GM18909 (cell line): Measurements from ENCODE around the gene DDX25.

ENCODE experiments used
- ATAC-seq: cut with Tn5 transposase; IDR thresholded peaks from one replicate; pipeline ENCODE4 v1.9.1; 2021; ENCODE audit warnings: mild to moderate bottlenecking; ENCODE audit not compliant: unreplicated experiment, poor library complexity

DDX25 gene

GRCh38 chr11:125967515-125967914 lies 63.2 kb downstream of the DDX25 start:
- no peak for ATAC-seq

GRCh38 chr11:125968354-125968753 lies 64.0 kb downstream of the DDX25 start:
- ATAC-seq: no peak

GRCh38 chr11:125971618-125972017 lies 67.3 kb downstream of the DDX25 start:
- no peak for ATAC-seq

- ATAC-seq: no peak
Observed at GRCh38 chr11:125974284-125974683, 70.0 kb downstream of the DDX25 start.

GRCh38 chr11:125975634-125976033 lies 71.3 kb downstream of the DDX25 start:
- ATAC-seq: no peak

- ATAC-seq: no peak
Observed at GRCh38 chr11:125976156-125976555, 71.8 kb downstream of the DDX25 start.

- no peak for ATAC-seq
Observed at GRCh38 chr11:125977333-125977732, 73.0 kb downstream of the DDX25 start.

GRCh38 chr11:125978181-125978716 lies 73.9 kb downstream of the DDX25 start:
- no peak for ATAC-seq
